GM19328 (cell line): ENCODE measurements around the gene BTBD18.
"Not testable (repeated sequence)": the region's sequence is repeated elsewhere in the genome, so short reads cannot be mapped to it uniquely, and the experiment has no call there.

Experiments
- ATAC-seq: cut with Tn5 transposase; IDR thresholded peaks from one replicate; pipeline ENCODE4 v1.9.1; 2021; ENCODE audit warnings: mild to moderate bottlenecking, moderate library complexity; ENCODE audit not compliant: unreplicated experiment

Gene BTBD18

DNA sequence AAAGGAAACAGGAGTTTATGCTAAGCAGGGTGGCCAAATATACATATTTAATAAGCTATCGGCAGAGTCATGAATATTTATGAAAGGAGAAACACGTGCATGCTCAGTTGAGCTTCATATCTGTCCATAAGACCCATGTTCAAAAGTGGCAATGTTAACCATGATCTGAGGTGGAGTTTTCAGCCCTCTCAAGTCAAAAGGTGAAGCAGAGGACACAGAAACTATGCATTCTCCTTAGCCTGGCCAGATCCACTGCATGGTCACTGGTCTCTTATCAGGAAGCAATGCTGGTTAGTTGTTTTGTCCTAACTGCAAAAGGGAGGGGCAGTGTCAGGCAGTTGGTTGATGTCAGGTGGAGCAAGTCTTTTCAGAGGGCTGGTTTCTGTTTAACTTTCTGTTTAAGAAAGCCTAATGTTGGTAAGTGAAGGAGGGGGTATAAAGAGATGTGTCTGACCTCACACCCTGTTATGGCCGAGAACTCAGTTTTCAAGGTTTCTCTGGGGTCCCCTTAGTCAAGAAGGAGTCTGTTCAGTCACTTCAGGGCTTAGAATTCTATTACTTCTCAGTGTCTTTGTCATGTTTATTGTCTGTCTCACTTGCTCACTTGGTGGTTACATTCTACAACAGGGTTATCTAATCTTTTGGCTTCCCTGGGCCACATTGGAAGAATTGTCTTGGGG lies 15.9 kb downstream of the BTBD18 start:
- ATAC-seq: no peak

DNA sequence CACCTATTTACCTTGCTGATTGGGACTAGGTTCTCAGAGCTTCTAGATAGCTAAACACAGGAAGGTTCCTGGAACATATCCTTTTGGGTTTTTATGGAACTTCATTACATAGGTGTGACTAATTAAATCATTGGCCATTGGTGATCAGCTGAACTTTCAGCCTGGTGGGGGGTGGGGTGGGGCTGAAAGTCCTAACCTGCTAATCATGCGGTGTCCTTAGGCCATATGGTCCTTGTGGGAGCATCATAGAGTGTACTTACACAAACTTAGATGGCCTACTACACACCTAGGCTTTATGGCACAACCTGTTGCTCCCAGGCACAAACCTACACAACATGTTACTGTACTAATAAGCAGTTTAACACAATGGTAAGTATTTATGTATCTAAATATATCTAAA lies 19.0 kb downstream of the BTBD18 start:
- ATAC-seq: no peak

DNA sequence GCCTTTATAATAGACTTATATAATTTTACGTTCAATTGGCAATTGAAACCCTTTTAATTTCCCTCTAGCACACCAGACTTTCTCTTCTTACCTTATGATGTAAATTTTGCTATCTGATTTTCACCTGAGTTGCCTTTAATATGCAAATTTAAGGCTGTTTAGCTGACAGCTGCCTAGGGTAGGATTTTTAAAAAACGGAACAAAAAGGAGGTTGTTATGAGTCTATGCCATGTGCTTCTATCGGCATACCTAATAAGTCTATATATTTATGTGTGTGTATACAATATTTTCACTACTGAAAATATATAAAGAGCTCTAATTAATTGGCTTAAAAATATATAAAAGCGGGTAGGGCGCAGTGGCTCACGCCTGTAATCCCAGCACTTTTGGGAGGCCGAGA lies 22.1 kb downstream of the BTBD18 start:
- peak; percentile 50 for ATAC-seq

DNA sequence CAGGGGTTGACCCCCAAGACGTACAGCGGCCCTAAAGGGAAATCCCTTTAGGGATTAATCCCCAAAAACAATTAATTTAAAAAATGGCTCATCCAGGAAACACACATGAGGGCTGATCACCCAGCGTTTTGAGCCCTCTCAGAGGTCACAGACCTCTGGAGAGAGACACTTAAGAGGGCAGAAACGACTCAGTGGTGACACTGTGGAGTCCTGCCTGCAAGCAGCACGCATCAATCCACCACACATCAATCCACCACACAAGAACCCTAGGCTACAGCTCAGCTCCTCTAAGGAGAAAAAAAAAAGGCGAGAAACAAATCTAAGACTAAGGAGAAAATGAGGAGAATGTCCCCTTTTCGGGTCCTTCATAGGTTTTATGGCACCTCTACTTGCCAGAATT lies 22.8 kb downstream of the BTBD18 start:
- ATAC-seq: no peak

DNA sequence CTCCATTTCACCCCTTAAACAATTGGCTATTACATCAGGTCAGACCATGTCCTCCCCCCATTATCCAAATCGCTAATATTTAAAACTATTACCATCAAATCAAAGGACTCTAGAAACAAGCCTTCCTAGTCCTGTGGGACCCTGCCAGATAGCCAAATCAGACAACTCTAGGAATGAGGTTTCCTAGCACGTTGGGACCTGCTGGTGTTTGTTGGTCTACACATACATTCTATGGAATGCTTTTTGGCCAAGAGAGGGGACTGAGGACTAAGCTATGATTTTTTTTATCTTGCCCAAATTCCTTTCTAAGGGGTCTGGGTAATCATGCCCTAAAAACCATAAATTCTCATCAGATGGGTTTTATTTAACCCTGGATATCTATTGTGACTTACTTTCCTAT lies 24.4 kb downstream of the BTBD18 start:
- ATAC-seq: no peak

DNA sequence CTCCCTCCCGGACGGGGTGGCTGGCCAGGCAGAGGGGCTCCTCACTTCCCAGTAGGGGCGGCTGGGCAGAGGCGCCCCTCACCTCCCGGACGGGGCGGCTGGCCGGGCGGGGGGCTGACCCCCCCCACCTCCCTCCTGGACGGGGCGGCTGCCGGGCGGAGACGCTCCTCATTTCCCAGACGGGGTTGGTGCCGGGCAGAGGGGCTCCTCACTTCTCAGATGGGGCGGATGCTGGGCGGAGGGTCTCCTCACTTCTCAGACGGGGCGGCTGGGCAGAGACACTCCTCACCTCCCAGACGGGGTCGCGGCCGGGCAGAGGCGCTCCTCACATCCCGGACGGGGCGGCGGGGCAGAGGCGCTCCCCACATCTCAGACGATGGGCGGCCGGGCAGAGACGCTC lies 34.9 kb downstream of the BTBD18 start:
- not testable (repeated sequence) for ATAC-seq

DNA sequence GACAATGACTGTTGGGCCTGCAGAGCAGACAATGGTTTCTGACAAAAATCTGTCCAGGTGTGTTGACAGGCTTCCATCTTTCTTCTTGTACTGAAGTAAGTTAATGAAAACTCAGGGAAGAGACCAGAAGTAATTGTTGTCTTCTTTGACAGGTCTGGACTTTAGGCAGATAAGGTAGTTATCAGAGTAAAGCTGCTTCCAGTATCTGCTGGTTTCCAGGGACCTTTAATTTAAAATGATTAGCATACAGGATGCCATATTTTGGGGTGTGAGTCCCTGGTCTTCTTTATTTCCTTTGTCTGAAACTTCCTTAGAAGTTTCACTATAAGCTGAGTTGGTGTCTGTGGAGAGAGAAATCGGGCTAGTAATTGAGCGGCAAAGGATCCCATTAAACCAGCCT lies 37.8 kb downstream of the BTBD18 start:
- no peak for ATAC-seq

DNA sequence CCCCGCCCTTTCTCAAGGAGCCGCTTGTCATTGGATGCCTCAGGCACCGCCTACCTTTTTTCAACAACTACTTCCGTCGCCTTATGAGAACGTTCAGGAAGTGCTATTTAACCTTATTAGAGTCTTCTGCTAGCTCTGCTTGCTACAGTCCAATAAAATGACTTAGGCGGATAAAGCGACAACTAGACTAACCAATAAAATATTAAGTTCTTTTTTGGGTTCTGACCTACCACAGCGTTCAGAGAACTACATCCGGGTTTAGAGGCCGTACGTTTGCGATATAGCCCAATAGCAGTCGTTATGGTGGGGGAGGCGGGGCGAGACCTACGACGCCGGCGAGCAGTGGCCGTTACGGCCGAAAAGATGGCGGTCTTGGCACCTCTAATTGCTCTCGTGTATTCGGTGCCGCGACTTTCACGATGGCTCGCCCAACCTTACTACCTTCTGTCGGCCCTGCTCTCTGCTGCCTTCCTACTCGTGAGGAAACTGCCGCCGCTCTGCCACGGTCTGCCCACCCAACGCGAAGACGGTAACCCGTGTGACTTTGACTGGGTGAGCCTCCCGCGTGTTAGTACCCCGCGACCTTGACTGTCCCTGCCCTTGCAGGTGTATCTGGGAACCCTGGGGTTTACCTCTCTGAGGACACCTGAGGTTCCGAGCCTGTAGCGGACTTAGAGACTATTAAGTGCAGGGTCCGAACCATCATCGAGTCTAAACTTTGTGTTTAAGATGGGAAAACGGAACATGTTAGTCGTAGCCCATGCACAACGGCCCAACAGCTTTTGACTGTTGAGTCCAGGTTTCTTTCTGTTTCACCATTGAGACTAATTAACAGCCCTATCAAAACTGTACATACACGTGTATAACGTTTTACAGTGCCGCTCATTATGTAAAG lies 39.1 kb downstream of the BTBD18 start, which contains the start of gene TMX2:
Gene TMX2, plus strand, starts transcription at position 338 of the 895 bp plus-strand sequence. Its CDS starts 26 bp downstream, at position 364.
- ATAC-seq: peak; percentile 95

DNA sequence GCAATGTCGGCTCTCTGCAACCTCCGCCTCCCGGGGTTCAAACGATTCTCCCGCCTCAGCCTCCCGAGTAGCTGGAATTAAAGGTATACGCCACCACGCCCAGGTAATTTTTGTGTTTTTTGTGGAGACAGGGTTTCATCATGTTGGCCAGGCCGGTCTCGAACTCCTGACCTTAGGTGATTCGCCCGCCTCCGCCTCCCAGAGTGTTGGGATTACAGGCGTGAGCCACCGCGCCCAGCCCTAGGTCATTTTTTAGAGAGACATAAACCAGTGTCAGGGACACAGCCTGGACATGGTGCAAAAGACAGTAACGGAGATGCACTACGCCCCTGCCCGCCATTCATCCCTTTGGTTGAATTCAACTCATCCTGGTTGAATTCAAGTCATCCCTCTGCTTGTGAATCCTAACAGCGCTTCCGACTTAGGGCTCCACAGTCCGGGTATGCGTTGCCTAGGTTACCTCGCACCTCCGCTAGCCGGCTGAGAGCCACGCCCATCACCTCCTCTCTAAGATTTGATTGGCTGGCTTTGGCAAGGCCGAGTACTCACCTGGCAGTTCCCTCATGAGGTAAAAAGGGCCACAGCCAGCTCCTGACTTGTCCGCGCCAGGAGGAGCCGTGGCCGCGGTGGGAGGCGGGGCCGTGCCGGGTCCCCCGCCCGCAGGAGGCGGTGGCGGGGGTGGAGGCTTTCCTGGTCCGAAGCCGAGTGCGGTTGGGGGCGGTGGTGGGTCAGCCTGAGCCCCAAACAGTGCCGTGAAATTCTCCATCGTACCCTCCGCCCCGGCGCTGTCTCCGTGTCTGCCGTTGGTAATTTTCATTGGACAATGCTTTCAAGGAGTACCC lies 40.0 kb downstream of the BTBD18 start, which contains the start of gene MED19:
Gene MED19, minus strand, starts transcription at position 802 of the 842 bp plus-strand sequence. Its CDS starts 36 bp downstream, at position 766.
- ATAC-seq: peak; percentile 39

DNA sequence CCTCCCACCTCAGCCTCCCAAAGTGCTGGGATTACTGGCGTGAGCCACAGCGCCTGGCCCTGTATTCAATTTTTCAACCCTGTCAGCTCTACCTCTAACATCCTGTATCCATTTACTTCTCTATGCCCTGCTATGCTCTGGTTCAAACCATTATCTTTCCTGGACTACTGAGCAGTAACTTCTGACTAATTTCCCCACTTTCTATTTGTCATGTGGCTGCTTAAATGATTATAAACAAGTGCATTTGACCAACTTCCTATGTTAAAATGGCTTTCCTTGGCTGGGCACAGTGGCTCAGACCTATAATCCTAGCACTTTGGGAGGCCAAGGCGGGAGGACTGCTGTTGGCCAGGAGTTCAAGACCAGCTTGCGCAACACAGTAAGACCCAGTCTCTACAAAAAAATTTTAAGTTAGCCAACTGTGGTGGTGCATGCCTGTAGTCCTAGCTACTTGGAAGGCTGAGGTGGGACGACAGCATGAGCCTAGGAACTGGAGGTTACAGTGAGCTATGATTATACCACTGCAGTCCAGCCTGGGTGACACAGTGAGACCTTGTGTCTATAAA lies 41.7 kb downstream of the BTBD18 start:
- ATAC-seq: no peak

DNA sequence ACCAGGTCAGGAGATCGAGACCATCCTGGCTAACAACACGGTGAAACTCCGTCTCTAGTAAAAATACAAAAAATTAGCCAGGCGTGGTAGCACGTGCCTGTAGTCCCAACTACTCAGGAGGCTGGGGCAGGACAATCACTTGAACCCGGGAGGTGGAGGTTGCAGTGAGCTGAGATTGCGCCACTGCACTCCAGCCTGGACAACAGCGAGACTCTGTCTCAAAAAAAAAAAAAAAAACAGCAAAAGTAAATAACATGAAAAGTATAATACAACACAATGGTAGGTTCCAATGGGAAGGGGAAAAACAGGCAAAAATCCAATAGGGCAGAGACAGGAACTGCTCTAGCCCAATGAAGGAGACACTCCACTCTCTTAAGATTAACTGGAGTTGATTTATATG lies 46.2 kb downstream of the BTBD18 start:
- not testable (repeated sequence) for ATAC-seq

DNA sequence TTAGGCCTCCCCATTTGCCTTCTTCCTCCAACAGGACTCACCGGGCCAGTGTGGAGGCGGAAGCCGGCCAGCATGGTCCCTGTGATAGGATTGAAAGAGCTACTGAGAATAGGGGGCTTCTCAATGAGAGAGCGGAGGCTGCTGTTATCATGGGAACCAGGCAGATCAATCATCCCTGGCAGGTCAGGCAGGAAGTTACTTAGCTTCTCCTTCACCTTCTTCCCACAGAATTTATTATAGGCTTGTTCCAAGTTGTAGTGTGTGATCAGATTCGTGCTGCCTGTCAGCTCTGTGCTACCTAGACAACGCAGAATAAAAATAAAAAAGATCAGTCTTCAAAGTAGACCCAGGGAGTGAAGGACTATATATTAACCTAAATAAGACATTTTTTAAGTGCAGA lies 46.7 kb downstream of the BTBD18 start:
- no peak for ATAC-seq

DNA sequence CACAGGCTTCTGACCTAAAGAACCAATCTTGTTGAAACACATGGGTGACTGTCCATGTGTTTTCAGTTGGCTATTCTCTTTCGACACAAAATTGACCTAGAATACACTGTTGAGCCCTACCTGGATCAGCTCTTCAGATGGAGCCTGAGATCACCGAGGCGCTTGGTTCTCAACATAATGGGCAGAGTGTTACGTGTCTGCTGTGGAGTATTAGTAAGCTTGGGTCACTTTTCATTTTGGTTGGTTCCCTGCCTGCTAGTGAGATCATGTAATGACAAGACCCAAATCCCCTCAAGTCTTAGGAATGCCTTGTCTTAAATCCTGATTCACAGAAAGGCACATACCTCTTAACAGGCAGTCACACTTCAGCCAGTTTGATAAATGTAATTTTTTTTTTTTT lies 48.3 kb downstream of the BTBD18 start:
- ATAC-seq: no peak

DNA sequence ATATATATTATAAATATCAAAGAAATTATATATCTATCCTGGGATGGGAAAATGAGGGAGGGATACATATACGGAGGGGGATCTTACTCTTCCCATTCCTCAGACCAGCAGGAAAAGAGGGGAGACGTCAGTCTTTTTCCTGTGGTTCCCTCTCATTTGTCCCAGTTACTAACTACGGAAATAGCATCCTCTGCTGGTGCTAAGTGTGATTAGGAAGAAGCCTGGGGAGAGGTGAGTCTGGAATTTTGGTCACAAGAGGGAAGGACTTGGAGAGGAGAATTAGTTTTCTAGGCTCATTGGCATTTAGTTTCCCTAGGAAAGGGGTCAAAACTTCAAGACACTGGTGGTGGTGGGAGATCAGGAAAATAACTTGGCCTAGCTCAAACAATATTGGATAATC lies 51.2 kb downstream of the BTBD18 start:
- no peak for ATAC-seq

DNA sequence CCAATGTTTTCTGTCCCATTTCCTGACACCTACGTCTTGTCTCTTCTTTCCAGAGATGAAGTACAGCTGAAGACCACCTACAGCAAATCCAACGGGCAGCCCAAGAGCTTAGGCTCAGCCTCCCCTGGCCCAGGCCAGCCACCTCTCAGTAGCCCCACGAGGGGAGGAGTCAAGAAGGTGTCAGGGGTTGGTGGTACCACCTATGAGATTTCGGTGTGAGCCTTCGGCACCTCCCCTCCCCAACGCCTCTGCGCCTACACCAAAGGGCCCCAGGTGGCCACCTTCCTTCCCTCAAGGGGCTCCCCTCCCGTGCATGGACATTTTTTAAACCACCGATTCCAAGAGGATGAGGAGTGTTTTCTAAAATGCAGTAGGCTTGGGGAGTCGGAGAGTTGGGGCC lies 51.8 kb downstream of the BTBD18 start:
- ATAC-seq: no peak

DNA sequence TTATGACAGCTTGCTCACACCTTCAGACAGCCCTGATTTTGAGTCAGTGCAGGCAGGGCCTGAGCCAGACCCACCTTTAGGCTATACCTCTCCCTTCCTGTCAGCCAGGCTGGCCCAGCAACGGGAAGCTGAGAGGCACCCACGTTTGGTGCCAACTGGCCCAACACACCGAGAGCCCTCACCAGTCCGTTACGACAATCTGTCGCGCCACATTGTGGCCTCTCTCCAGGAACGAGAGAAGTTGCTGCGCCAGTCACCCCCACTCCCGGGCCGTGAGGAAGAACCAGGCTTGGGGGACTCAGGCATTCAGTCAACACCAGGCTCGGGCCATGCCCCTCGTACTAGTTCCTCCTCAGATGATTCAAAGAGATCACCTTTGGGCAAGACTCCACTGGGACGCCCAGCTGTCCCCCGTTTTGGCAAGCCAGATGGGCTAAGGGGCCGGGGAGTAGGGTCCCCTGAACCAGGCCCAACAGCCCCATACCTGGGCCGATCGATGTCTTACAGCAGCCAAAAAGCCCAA lies 52.7 kb downstream of the BTBD18 start:
- ATAC-seq: no peak
